Measurements from ENCODE around the gene CHKB.

DNA sequence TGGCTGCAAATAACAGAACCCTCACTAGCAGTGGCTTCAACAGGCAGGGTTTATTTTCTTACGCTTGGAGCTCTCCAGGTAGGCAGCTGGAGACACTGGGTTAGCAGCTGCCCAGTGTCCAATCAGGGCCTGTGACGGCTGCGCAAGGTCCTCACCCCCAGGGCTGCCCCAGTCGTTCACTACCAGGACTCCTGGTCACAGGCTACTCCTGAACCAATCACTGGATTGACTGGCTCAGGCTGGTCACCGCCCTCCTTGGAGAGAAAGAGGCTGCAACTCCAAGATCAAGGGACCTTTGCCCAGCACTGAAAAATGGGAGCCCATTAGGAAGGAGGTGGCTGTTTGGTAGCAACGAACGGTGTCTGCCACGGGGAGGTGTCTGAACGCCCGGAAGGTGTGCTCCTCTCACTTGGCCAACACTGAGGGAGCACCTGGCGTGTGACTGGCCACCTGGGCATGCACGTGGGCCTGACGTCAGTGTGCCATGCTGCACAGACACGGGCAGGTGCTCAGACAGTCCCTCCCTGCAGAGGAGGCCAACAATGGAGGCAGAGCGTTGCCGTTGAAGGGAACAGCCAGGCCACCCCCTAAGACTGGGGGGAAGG, 40.2 kb upstream of the CHKB start:
- TF ChIP-seq POLR2AphosphoS5 (IDR thresholded peaks at IDR 0.05; ENCODE audit: borderline replicate concordance, low read depth, low read length) (no peak), EZH2 (IDR thresholded peaks at IDR 0.05) (no peak)

Data from SK-N-MC (cell line).